ENCODE results near the gene LRP1.

The LRP1 gene

GRCh38 chr12:57093415-57094207 lies 34.7 kb upstream of the LRP1 start:
- peak; percentile 69 to 77 for DNase-seq (ENCODE audit: low read depth in 2 of 2, low spot score in 1 of 2)

- DNase-seq (ENCODE audit: low read depth in 2 of 2, low spot score in 1 of 2) = no peak
Measured at GRCh38 chr12:57094208-57095160, 33.8 kb upstream of the LRP1 start.

- no peak for DNase-seq (ENCODE audit: low read depth in 2 of 2, low spot score in 1 of 2)
Measured at GRCh38 chr12:57095440-57095839, 32.8 kb upstream of the LRP1 start.

- DNase-seq (ENCODE audit: low read depth in 2 of 2, low spot score in 1 of 2) = no peak
Measured at GRCh38 chr12:57096099-57096572, 32.1 kb upstream of the LRP1 start.

GRCh38 chr12:57096748-57097553 lies 31.3 kb upstream of the LRP1 start:
- no peak for DNase-seq (ENCODE audit: low read depth in 2 of 2, low spot score in 1 of 2)

GRCh38 chr12:57097554-57097835 lies 30.8 kb upstream of the LRP1 start:
- DNase-seq (ENCODE audit: low read depth in 2 of 2, low spot score in 1 of 2) = no peak

- DNase-seq (ENCODE audit: low read depth in 2 of 2, low spot score in 1 of 2) = no peak
Measured at GRCh38 chr12:57098546-57098945, 29.7 kb upstream of the LRP1 start.

- no peak for DNase-seq (ENCODE audit: low read depth in 2 of 2, low spot score in 1 of 2)
Measured at GRCh38 chr12:57099047-57099714, 29.1 kb upstream of the LRP1 start.

- no peak for DNase-seq (ENCODE audit: low read depth in 2 of 2, low spot score in 1 of 2)
Measured at GRCh38 chr12:57099766-57100165, 28.5 kb upstream of the LRP1 start.

GRCh38 chr12:57101892-57102695 lies 26.2 kb upstream of the LRP1 start:
- DNase-seq (ENCODE audit: low read depth in 2 of 2, low spot score in 1 of 2) = no peak

- no peak for DNase-seq (ENCODE audit: low read depth in 2 of 2, low spot score in 1 of 2)
Measured at GRCh38 chr12:57103856-57104255, 24.4 kb upstream of the LRP1 start.

GRCh38 chr12:57104292-57104910 lies 23.9 kb upstream of the LRP1 start:
- DNase-seq (ENCODE audit: low read depth in 2 of 2, low spot score in 1 of 2) = no peak

GRCh38 chr12:57105011-57105753 lies 23.1 kb upstream of the LRP1 start:
- DNase-seq (ENCODE audit: low read depth in 2 of 2, low spot score in 1 of 2) = no peak

- no peak for DNase-seq (ENCODE audit: low read depth in 2 of 2, low spot score in 1 of 2)
Measured at GRCh38 chr12:57106021-57106708, 22.1 kb upstream of the LRP1 start.

- DNase-seq (ENCODE audit: low read depth in 2 of 2, low spot score in 1 of 2) = no peak
Measured at GRCh38 chr12:57107456-57108155, 20.7 kb upstream of the LRP1 start.

- DNase-seq (ENCODE audit: low read depth in 2 of 2, low spot score in 1 of 2) = no peak
Measured at GRCh38 chr12:57109207-57110103, 18.8 kb upstream of the LRP1 start.
